Natural killer cell (primary cell): ENCODE results near the gene SLC43A3. TPM values are rescaled to one million over a fixed set of nuclear protein-coding genes. Genes with fewer than 3 reads are reported as not detected.
A peak's percentile ranks its signal among the peaks of the same experiment; 100 is the strongest.

Experiments used
- ATAC-seq, 3 donors: fragments of 150-1000 bp in 2 of 3; fragments of 200-7000 bp in 1 of 3; cut with Tn5 transposase; 1 replicate in 1 of 3; 2 replicates in 2 of 3; pipeline ENCODE4 v1.10.0; 2021; ENCODE audit warnings: mild to moderate bottlenecking in 2 of 3, moderate library complexity in 2 of 3
- DNase-seq, 2 donors: peaks; one replicate each; pipeline versions ENCODE4 v3.0.0 to v3.0.0-alpha.2; 2013 to 2021; ENCODE audit warnings: mixed read lengths in 1 of 2
- H3K27ac ChIP-seq: one replicate; pipeline ENCODE4 v1.5.1; 2013; ENCODE audit warnings: mild to moderate bottlenecking, low read length
- H3K27me3 ChIP-seq: one replicate; pipeline ENCODE4 v1.6.1; 2013; ENCODE audit warnings: low read length; ENCODE audit not compliant: control insufficient read depth, insufficient read depth
- H3K36me3 ChIP-seq: one replicate; pipeline ENCODE4 v1.6.1; 2013; ENCODE audit warnings: low read length; ENCODE audit not compliant: control insufficient read depth, insufficient read depth
- H3K4me1 ChIP-seq: one replicate; pipeline ENCODE4 v1.6.1; 2013; ENCODE audit warnings: low read length; ENCODE audit not compliant: control insufficient read depth, insufficient read depth
- H3K4me3 ChIP-seq: one replicate; pipeline ENCODE4 v1.5.1; 2013; ENCODE audit warnings: low read length
- H3K9me3 ChIP-seq: one replicate; pipeline ENCODE4 v1.6.1; 2013; ENCODE audit warnings: low read length; ENCODE audit not compliant: control insufficient read depth, insufficient read depth
- H3K27ac Mint-ChIP-seq, 2 donors: one replicate each; pipeline ENCODE4 v1.8.0; 2022; ENCODE audit warnings: mild to moderate bottlenecking in 2 of 2, mixed read lengths in 2 of 2, moderate library complexity in 1 of 2
- H3K27me3 Mint-ChIP-seq, 2 donors: one replicate each; pipeline ENCODE4 v1.8.0; 2022; ENCODE audit warnings: low read depth in 2 of 2, mixed read lengths in 2 of 2
- H3K36me3 Mint-ChIP-seq: one replicate; pipeline ENCODE4 v1.8.0; 2022; ENCODE audit warnings: mixed read lengths
- H3K4me1 Mint-ChIP-seq, 2 donors: one replicate each; pipeline ENCODE4 v1.8.0; 2022; ENCODE audit warnings: mixed read lengths in 2 of 2
- H3K4me3 Mint-ChIP-seq: one replicate; pipeline ENCODE4 v1.8.0; 2022; ENCODE audit warnings: mild to moderate bottlenecking, moderate library complexity, mixed read lengths
- H3K9me3 Mint-ChIP-seq, 2 donors: one replicate each; pipeline ENCODE4 v1.8.0; 2022; ENCODE audit warnings: mixed read lengths in 2 of 2
- CTCF ChIP-seq: fragments of 200-600 bp; IDR thresholded peaks from one replicate; pipeline ENCODE4 v1.8.0; 2022; ENCODE audit warnings: antibody characterized with exemption
- WGBS: methylation state at CpG from one replicate; pipeline ENCODE4 v1.1.7; 2013; ENCODE audit warnings: missing lambda C conversion rate; ENCODE audit not compliant: insufficient coverage; 5-methylcytosine and 5-hydroxymethylcytosine counted together
- intact Hi-C: fragments of 100-400 bp; cut with micrococcal nuclease; formaldehyde crosslinking; loops from one replicate; pipeline ENCODE4 v1.14.2; 2022
- total RNA-seq, 4 donors: library from RNA; stranded (reverse); fragments of 120-200 nt in 1 of 4; gene quantifications; one replicate each; pipeline versions ENCODE4 v1.2.3 to v1.2.4, GENCODE V29; 2013 to 2022

Gene SLC43A3
- total RNA-seq, 3 donors from 2014 or later (not counting 1 experiment from before 2014, with no cell fraction given) = 17.0 to 22.2 (median 20.7) TPM

DNA sequence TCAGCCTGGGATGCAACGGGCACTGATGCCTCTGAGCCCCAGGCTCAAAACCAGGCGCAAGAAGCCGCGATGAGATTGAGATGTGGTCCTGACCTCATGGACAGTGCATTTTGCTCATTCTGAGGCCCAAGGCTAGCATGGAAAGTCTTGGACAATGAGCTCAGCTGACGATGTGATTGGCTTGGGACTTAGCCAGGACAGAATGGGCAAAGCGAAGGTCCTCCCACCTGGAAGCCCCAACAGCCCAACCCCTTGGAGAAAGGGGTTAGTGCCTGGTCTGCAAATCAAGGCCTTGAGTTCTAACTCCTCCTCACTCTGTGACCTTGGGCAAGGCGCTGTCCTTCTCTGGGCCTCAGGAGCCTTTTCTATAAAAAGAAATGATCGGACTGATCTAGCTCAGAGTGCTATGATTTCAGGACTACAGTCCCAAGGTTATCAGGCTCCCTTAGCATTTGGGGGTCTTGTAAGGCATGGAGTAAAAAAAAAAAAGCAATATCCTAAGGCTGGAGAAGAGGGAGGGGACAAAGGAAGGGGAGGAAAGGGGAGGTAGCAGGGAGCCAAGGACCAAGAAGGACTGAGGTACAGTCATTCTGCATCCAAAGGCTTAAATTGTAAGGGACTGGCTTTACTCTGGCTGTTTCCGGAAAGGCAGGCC is 2.7 kb downstream of the SLC43A3 start:
- DNase-seq (peak in 1 of 2 donors; percentile 12), ATAC-seq (no peak)
- Mint-ChIP-seq H3K27me3 (peaks cover 0 to 7% of the 10 kb centered on the region in 2 donors), H3K9me3 (no peaks in the 10 kb centered on the region), H3K4me1 (peaks cover 54 to 65% of the 10 kb centered on the region in 2 donors), H3K4me3 (peak overlapping the region; percentile 41), H3K27ac (peak overlapping the region; percentile 79 to 90), H3K36me3 (no peaks in the 10 kb centered on the region)
- no peak for TF ChIP-seq CTCF
- H3K4me1 ChIP-seq = peaks cover 60% of the 10 kb centered on the region
- intact Hi-C loops = no loop called here
- H3K4me3 ChIP-seq = no peak overlapping the region
- peak overlapping the region; percentile 65 for H3K27ac ChIP-seq
- no peaks in the 10 kb centered on the region for H3K9me3 ChIP-seq
- peaks cover 2% of the 10 kb centered on the region for H3K36me3 ChIP-seq
- WGBS = 85% methylated on average over 9 of the region's 9 CpGs
- no peaks in the 10 kb centered on the region for H3K27me3 ChIP-seq

GRCh38 chr11:57422669-57423068 is 4.3 kb downstream of the SLC43A3 start:
- Histone ChIP-seq H3K27me3 (no peaks in the 10 kb centered on the region), H3K4me3 (no peak overlapping the region), H3K4me1 (peaks cover 60% of the 10 kb centered on the region), H3K9me3 (no peaks in the 10 kb centered on the region), H3K36me3 (peaks cover 4% of the 10 kb centered on the region), H3K27ac (no peak overlapping the region)
- Mint-ChIP-seq H3K4me1 (peaks cover 54 to 65% of the 10 kb centered on the region in 2 donors), H3K36me3 (no peaks in the 10 kb centered on the region), H3K27me3 (peaks cover 0 to 7% of the 10 kb centered on the region in 2 donors), H3K27ac (peak overlapping the region; percentile 80 to 90), H3K4me3 (peak overlapping the region; percentile 78), H3K9me3 (no peaks in the 10 kb centered on the region)
- intact Hi-C loops = no loop called here
- no peak for DNase-seq
- 89% methylated on average over 2 of the region's 4 CpGs for WGBS
- no peak for TF ChIP-seq CTCF
- ATAC-seq = no peak

DNA sequence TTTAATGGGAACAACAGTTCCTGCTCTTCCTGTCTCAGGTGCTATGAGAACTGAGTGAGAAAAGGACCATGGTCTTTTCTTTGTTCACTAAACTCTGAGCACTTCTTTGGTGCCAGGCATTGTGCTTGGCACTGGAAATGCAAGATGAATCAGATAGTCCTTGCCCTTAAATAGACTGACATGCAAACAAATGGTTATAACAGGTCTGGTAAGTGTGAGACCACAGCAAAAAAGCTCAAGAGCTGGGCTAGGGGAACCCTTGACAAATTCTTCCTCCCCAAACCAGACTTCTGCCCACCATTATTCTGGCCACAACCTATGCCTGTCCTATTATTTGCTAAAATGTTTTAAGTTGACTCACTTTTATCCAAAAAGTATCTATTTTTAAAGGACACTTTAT is 5.1 kb downstream of the SLC43A3 start:
- Histone ChIP-seq H3K4me3 (no peak overlapping the region), H3K27ac (no peak overlapping the region), H3K4me1 (peaks cover 53% of the 10 kb centered on the region), H3K9me3 (no peaks in the 10 kb centered on the region), H3K36me3 (peaks cover 13% of the 10 kb centered on the region), H3K27me3 (no peaks in the 10 kb centered on the region)
- peaks cover 48 to 59% of the 10 kb centered on the region in 2 donors for H3K4me1 Mint-ChIP-seq
- intact Hi-C loops = no loop called here
- H3K27me3 Mint-ChIP-seq = peaks cover 0 to 7% of the 10 kb centered on the region in 2 donors
- H3K27ac Mint-ChIP-seq = peak overlapping the region; percentile 80 to 90
- no peaks in the 10 kb centered on the region for H3K9me3 Mint-ChIP-seq
- no peaks in the 10 kb centered on the region for H3K36me3 Mint-ChIP-seq
- ATAC-seq = peak; percentile 38 to 62 (median 57)
- H3K4me3 Mint-ChIP-seq = peak overlapping the region; percentile 78
- peak in 1 of 2 donors; percentile 19 for DNase-seq
- no peak for TF ChIP-seq CTCF

GRCh38 chr11:57421066-57421465 is 5.9 kb downstream of the SLC43A3 start:
- no peak for TF ChIP-seq CTCF
- Histone ChIP-seq H3K27ac (no peak overlapping the region), H3K36me3 (peaks cover 19% of the 10 kb centered on the region), H3K27me3 (no peaks in the 10 kb centered on the region), H3K4me3 (no peak overlapping the region), H3K9me3 (no peaks in the 10 kb centered on the region), H3K4me1 (peaks cover 45% of the 10 kb centered on the region)
- Mint-ChIP-seq H3K9me3 (no peaks in the 10 kb centered on the region), H3K36me3 (no peaks in the 10 kb centered on the region), H3K4me3 (no peak overlapping the region), H3K27me3 (peaks cover 0 to 7% of the 10 kb centered on the region in 2 donors), H3K27ac (peak overlapping the region in 1 of 2 donors; percentile 90), H3K4me1 (peaks cover 40 to 51% of the 10 kb centered on the region in 2 donors)
- WGBS = 93% methylated on average over 4 of the region's 4 CpGs
- intact Hi-C loops = no loop called here
- DNase-seq (no peak), ATAC-seq (no peak)
